ENCODE measurements around the gene PRKAG1.

DNA sequence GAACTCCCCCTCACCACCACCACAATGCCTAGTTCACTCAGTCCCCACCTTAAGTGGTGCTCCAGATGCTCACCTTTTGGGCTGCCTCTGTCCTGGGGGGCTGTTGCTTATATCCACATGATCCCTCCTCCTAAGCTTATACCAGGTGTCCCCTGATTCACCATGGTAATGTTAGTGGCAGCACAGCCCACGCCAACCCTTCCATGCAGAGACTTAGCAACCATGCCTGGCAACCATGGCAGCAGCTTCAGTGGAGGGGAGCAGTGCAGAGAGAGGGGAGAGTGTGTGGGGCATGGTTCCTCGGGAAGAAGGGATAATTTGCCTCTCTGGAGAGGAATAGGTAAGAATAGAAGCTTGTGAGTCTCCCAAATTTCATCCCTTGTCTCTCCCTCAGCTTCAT is 18.2 kb downstream of the PRKAG1 start:
- TF ChIP-seq CTCF (IDR thresholded peaks at IDR 0.05) (no peak), POLR2A (IDR thresholded peaks at IDR 0.05; ENCODE audit: low read depth) (no peak)
